Activated CD8-positive, alpha-beta memory T cell treated with anti-CD3 and anti-CD28 coated beads for 1 hour (primary cell): ENCODE results near the gene ZBTB20.

Experiments
- DNase-seq, 2 donors: peaks; one replicate each; pipeline ENCODE4 v3.0.0-alpha.2; 2020; ENCODE audit warnings: low read depth in 1 of 2; ENCODE audit errors: extremely low read depth in 1 of 2

Gene ZBTB20

GRCh38 chr3:114727373-114727772 is 419.7 kb downstream of the ZBTB20 start:
- no peak for DNase-seq

GRCh38 chr3:114725966-114726365 is 421.1 kb downstream of the ZBTB20 start:
- no peak for DNase-seq

GRCh38 chr3:114722530-114722929 is 424.6 kb downstream of the ZBTB20 start:
- DNase-seq, result no peak

- no peak for DNase-seq
Observed at GRCh38 chr3:114721864-114722263, 425.2 kb downstream of the ZBTB20 start.

- no peak for DNase-seq
Observed at GRCh38 chr3:114721209-114721608, 425.9 kb downstream of the ZBTB20 start.

GRCh38 chr3:114718898-114719210 is 428.2 kb downstream of the ZBTB20 start:
- DNase-seq, result no peak

- no peak for DNase-seq
Observed at GRCh38 chr3:114718071-114718897, 428.8 kb downstream of the ZBTB20 start.

GRCh38 chr3:114716916-114717315 is 430.2 kb downstream of the ZBTB20 start:
- no peak for DNase-seq

- no peak for DNase-seq
Observed at GRCh38 chr3:114716126-114716525, 431.0 kb downstream of the ZBTB20 start.

- DNase-seq, result no peak
Observed at GRCh38 chr3:114714957-114715460, 432.1 kb downstream of the ZBTB20 start.

GRCh38 chr3:114714237-114714636 is 432.9 kb downstream of the ZBTB20 start:
- DNase-seq, result no peak

- no peak for DNase-seq
Observed at GRCh38 chr3:114712728-114713492, 434.2 kb downstream of the ZBTB20 start.

GRCh38 chr3:114711321-114711886 is 435.7 kb downstream of the ZBTB20 start:
- DNase-seq, result no peak

- no peak for DNase-seq
Observed at GRCh38 chr3:114709102-114709501, 438.0 kb downstream of the ZBTB20 start.

- DNase-seq, result no peak
Observed at GRCh38 chr3:114707252-114707860, 439.7 kb downstream of the ZBTB20 start.

- DNase-seq, result no peak
Observed at GRCh38 chr3:114706591-114707232, 440.4 kb downstream of the ZBTB20 start.

- DNase-seq, result no peak
Observed at GRCh38 chr3:114700637-114701234, 446.4 kb downstream of the ZBTB20 start.

- DNase-seq, result no peak
Observed at GRCh38 chr3:114698146-114699105, 448.7 kb downstream of the ZBTB20 start.

- DNase-seq, result no peak
Observed at GRCh38 chr3:114697401-114697800, 449.7 kb downstream of the ZBTB20 start.
